ENCODE data around the gene SFI1. TPM values are rescaled to one million over a fixed set of nuclear protein-coding genes. Genes with fewer than 3 reads are reported as not detected.

Gene SFI1
- total RNA-seq, 1 donor from 2014 or later, result 13.6 TPM

DNA sequence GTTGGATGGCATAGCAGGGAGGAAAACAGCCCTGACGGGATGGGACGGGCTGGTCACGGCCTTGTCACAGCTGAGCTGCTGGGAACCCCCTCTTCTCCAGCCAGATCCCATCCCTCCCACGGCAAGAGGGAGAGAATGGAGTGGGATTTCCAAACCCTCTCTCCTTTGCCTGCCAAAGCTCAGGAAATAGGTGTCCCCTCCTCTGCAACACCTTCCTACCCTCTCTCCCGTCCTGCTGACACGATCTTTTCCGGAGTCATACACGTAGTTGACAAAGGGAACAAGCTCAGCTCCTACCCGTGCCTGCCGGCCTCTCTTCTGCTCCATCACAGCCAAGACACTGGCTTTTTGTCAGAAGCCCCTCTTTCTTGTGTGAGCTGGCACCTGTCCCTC, 117.6 kb downstream of the SFI1 start:
- H3K36me3 Mint-ChIP-seq (ENCODE audit: low read depth, unreplicated experiment), result peaks cover 20% of the 10 kb centered on the region
- no peak overlapping the region for H3K27ac Mint-ChIP-seq (ENCODE audit: unreplicated experiment)

DNA sequence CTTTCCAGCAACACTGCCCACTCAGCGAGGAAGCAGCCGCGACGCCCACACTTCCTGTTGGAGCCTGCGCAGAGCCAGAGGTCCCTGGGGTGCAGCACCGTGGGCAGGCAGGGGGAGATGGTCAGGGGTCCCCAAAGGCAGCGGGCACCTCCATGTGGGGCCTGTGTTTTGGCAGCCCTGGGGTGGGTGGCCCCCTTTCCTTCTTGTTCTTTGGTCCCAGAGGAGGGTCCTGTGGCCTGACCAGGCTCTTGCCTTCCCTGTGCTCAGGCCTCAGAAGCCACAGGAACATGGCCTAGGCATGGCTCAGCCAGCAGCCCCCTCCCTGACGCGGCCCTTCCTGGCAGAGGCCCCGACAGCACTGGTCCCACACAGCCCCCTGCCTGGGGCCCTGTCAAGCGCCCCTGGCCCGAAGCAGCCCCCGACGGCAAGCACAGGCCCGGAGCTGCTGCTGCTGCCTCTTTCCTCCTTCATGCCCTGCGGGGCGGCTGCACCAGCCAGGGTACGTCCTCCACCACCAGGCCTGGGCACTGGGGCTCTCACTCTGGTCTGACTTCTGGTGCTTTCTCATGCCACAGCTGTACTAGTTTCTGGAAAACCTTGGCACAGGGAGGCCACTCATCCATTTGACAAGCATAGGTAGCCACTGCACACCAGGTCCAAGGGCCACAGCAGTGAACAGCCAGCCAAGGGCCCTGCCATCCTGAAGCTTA, 118.6 kb downstream of the SFI1 start:
- H4K20me1 ChIP-seq (ENCODE audit: insufficient read depth, low read length), result peaks cover 16% of the 10 kb centered on the region
- H3K4me2 ChIP-seq (ENCODE audit: low read length), result no peak overlapping the region
- H3K27me3 Mint-ChIP-seq (ENCODE audit: low read depth, unreplicated experiment), result no peaks in the 10 kb centered on the region
- FAIRE-seq, result no peak
- H3K4me3 ChIP-seq (ENCODE audit: insufficient read depth, low read depth, low read length), result no peak overlapping the region
- no peaks in the 10 kb centered on the region for H3K9me3 ChIP-seq (ENCODE audit: insufficient read depth, low read depth, low read length)
- H3K9ac ChIP-seq (ENCODE audit: low read length), result no peak overlapping the region
- no peaks in the 10 kb centered on the region for H3K9me3 Mint-ChIP-seq (ENCODE audit: unreplicated experiment)
- peaks cover 21% of the 10 kb centered on the region for H3K36me3 Mint-ChIP-seq (ENCODE audit: low read depth, unreplicated experiment)
- DNase-seq (ENCODE audit: low read depth), result no peak
- H3K36me3 ChIP-seq (ENCODE audit: insufficient read depth, low read length), result peaks cover 6% of the 10 kb centered on the region
- peaks cover 6% of the 10 kb centered on the region for H3K4me1 Mint-ChIP-seq (ENCODE audit: low read depth, unreplicated experiment)
- TF ChIP-seq CTCF (IDR thresholded peaks at IDR 0.05; ENCODE audit: insufficient read depth, low read depth, low read length), result no peak
- H2AFZ ChIP-seq (ENCODE audit: low read depth, low read length), result no peak overlapping the region
- H3K27me3 ChIP-seq (ENCODE audit: insufficient read depth, low read length), result no peaks in the 10 kb centered on the region
- H3K27ac Mint-ChIP-seq (ENCODE audit: unreplicated experiment), result no peak overlapping the region
- H3K27ac ChIP-seq (ENCODE audit: low read depth, low read length), result no peak overlapping the region
- H3K4me3 Mint-ChIP-seq (ENCODE audit: unreplicated experiment), result no peak overlapping the region
- H3K79me2 ChIP-seq (ENCODE audit: insufficient read depth, low read length), result no peaks in the 10 kb centered on the region
- peaks cover 2% of the 10 kb centered on the region for H3K4me1 ChIP-seq (ENCODE audit: insufficient read depth, low read length)

More for the DNA sequence above, 117.6 kb downstream of the SFI1 start:
- H3K4me3 Mint-ChIP-seq (ENCODE audit: unreplicated experiment), result no peak overlapping the region
- no peaks in the 10 kb centered on the region for H3K27me3 ChIP-seq (ENCODE audit: insufficient read depth, low read length)
- H3K9me3 ChIP-seq (ENCODE audit: insufficient read depth, low read depth, low read length), result no peaks in the 10 kb centered on the region
- peaks cover 2% of the 10 kb centered on the region for H3K36me3 ChIP-seq (ENCODE audit: insufficient read depth, low read length)
- H3K27ac ChIP-seq (ENCODE audit: low read depth, low read length), result no peak overlapping the region
- H4K20me1 ChIP-seq (ENCODE audit: insufficient read depth, low read length), result peaks cover 5% of the 10 kb centered on the region
- no peak overlapping the region for H2AFZ ChIP-seq (ENCODE audit: low read depth, low read length)
- no peak for FAIRE-seq
- no peaks in the 10 kb centered on the region for H3K79me2 ChIP-seq (ENCODE audit: insufficient read depth, low read length)
- no peaks in the 10 kb centered on the region for H3K27me3 Mint-ChIP-seq (ENCODE audit: low read depth, unreplicated experiment)
- no peak overlapping the region for H3K4me3 ChIP-seq (ENCODE audit: insufficient read depth, low read depth, low read length)
- H3K4me2 ChIP-seq (ENCODE audit: low read length), result no peak overlapping the region
- peaks cover 6% of the 10 kb centered on the region for H3K4me1 Mint-ChIP-seq (ENCODE audit: low read depth, unreplicated experiment)
- no peak for DNase-seq (ENCODE audit: low read depth)
- TF ChIP-seq CTCF (IDR thresholded peaks at IDR 0.05; ENCODE audit: insufficient read depth, low read depth, low read length), result no peak
- TF ChIP-seq EZH2 (IDR thresholded peaks at IDR 0.05; ENCODE audit: insufficient read depth, low read length), result no peak
- H3K4me1 ChIP-seq (ENCODE audit: insufficient read depth, low read length), result peaks cover 2% of the 10 kb centered on the region
- no peak overlapping the region for H3K9ac ChIP-seq (ENCODE audit: low read length)
- no peaks in the 10 kb centered on the region for H3K9me3 Mint-ChIP-seq (ENCODE audit: unreplicated experiment)

DNA sequence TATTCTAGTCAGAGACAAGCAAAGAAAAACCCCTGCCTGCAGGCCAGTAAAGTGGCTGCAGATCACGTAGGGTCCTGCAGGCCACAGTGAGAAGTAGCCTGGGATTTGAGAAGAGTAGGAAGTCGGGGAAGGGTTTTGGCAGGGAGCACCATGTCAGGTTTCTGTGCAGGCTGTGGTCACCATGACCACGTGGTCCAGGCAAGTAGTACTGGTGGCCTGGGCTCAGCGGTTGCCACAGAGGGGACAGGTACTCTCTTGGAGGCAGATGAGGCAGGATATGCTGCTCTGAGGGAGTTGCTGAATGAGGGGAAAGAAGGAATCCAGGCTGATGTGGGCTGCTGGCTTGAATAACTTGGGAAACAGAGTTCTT, 119.1 kb downstream of the SFI1 start:
- H3K36me3 ChIP-seq (ENCODE audit: insufficient read depth, low read length), result peaks cover 9% of the 10 kb centered on the region
- no peaks in the 10 kb centered on the region for H3K79me2 ChIP-seq (ENCODE audit: insufficient read depth, low read length)
- Mint-ChIP-seq H3K9me3 (ENCODE audit: unreplicated experiment) (no peaks in the 10 kb centered on the region), H3K4me3 (ENCODE audit: unreplicated experiment) (peak overlapping the region; percentile 51), H3K27ac (ENCODE audit: unreplicated experiment) (no peak overlapping the region), H3K27me3 (ENCODE audit: low read depth, unreplicated experiment) (no peaks in the 10 kb centered on the region), H3K36me3 (ENCODE audit: low read depth, unreplicated experiment) (peaks cover 19% of the 10 kb centered on the region), H3K4me1 (ENCODE audit: low read depth, unreplicated experiment) (peaks cover 6% of the 10 kb centered on the region)
- no peak for TF ChIP-seq CTCF (IDR thresholded peaks at IDR 0.05; ENCODE audit: insufficient read depth, low read depth, low read length)
- TF ChIP-seq EZH2 (IDR thresholded peaks at IDR 0.05; ENCODE audit: insufficient read depth, low read length), result no peak
- no peak overlapping the region for H3K9ac ChIP-seq (ENCODE audit: low read length)
- no peak for DNase-seq (ENCODE audit: low read depth)
- H3K4me2 ChIP-seq (ENCODE audit: low read length), result no peak overlapping the region
- H4K20me1 ChIP-seq (ENCODE audit: insufficient read depth, low read length), result peaks cover 20% of the 10 kb centered on the region
- no peaks in the 10 kb centered on the region for H3K27me3 ChIP-seq (ENCODE audit: insufficient read depth, low read length)
- H3K4me3 ChIP-seq (ENCODE audit: insufficient read depth, low read depth, low read length), result no peak overlapping the region
- FAIRE-seq, result no peak
- H2AFZ ChIP-seq (ENCODE audit: low read depth, low read length), result no peak overlapping the region
- peaks cover 2% of the 10 kb centered on the region for H3K4me1 ChIP-seq (ENCODE audit: insufficient read depth, low read length)
- no peak overlapping the region for H3K27ac ChIP-seq (ENCODE audit: low read depth, low read length)
- H3K9me3 ChIP-seq (ENCODE audit: insufficient read depth, low read depth, low read length), result no peaks in the 10 kb centered on the region
